ENCODE data around the gene NCAN.

DNA sequence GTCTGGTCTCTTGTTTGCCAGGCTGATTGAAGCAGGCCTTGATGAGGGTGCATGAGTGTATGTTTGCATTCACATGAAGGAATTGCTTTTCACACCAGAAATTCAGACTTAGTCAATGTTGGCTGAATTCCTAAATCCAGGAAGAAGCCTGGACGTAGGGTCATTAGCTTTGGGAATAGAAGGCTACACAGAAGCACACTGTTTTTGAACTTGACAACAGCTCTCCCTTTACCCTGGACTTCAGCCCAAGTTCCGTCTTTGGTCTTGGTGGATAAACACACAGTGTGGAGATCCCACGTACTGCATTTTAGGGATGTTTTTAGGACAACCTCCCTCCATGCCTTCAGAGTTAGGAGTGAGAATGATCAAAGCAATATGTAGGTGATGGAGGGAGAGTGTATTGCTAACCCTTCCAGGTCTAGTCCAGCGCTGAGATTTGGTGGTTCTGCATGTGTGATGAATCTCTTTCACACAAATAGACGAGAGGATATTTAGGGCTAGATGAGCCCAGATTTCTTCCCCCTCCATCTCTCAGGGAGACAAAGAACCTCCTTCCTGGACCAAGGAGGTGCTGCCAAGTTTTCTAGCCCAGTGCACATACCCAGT is 38.5 kb downstream of the NCAN start:
- TF ChIP-seq, protein P1, sequence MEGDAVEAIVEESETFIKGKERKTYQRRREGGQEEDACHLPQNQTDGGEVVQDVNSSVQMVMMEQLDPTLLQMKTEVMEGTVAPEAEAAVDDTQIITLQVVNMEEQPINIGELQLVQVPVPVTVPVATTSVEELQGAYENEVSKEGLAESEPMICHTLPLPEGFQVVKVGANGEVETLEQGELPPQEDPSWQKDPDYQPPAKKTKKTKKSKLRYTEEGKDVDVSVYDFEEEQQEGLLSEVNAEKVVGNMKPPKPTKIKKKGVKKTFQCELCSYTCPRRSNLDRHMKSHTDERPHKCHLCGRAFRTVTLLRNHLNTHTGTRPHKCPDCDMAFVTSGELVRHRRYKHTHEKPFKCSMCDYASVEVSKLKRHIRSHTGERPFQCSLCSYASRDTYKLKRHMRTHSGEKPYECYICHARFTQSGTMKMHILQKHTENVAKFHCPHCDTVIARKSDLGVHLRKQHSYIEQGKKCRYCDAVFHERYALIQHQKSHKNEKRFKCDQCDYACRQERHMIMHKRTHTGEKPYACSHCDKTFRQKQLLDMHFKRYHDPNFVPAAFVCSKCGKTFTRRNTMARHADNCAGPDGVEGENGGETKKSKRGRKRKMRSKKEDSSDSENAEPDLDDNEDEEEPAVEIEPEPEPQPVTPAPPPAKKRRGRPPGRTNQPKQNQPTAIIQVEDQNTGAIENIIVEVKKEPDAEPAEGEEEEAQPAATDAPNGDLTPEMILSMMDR (IDR thresholded peaks at IDR 0.05): no peak
- no peak for TF ChIP-seq POLR2A (IDR thresholded peaks at IDR 0.05)
